ENCODE results near the gene PSMD13. TPM values are rescaled to one million over a fixed set of nuclear protein-coding genes. Genes with fewer than 3 reads are reported as not detected.

PSMD13 gene
- total RNA-seq, 1 donor, result 130 TPM

DNA sequence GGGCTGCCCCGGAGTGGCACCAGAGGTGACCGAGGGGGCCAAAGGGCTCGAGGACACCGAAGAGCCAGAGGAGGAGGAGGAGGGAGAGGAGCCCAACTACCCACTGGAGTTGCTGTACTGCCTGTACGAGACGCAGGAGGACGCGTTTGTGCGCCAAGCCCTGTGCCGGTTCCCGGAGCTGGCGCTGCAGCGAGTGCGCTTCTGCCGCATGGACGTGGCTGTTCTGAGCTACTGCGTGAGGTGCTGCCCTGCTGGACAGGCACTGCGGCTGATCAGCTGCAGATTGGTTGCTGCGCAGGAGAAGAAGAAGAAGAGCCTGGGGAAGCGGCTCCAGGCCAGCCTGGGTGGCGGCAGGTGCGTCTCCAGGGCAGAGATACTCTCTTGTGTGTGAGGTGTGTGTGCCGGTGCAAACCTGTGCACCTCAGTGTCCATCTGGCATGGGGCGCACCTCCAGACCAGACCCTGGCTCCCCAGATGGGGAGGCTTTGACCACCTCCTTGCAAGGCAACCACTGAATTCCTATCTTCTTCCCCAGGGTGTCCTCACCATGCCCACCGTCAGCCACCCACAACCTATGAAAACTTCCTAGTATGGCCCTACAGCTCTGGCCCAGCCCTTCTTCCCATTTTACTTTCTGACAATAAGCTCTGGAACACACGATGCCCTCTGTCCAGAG, 44.8 kb downstream of the PSMD13 start:
- DNase-seq (ENCODE audit: low read depth), result no peak
- no peak overlapping the region for H3K4me3 ChIP-seq (ENCODE audit: low read depth, low read length)
- TF ChIP-seq, protein P1, sequence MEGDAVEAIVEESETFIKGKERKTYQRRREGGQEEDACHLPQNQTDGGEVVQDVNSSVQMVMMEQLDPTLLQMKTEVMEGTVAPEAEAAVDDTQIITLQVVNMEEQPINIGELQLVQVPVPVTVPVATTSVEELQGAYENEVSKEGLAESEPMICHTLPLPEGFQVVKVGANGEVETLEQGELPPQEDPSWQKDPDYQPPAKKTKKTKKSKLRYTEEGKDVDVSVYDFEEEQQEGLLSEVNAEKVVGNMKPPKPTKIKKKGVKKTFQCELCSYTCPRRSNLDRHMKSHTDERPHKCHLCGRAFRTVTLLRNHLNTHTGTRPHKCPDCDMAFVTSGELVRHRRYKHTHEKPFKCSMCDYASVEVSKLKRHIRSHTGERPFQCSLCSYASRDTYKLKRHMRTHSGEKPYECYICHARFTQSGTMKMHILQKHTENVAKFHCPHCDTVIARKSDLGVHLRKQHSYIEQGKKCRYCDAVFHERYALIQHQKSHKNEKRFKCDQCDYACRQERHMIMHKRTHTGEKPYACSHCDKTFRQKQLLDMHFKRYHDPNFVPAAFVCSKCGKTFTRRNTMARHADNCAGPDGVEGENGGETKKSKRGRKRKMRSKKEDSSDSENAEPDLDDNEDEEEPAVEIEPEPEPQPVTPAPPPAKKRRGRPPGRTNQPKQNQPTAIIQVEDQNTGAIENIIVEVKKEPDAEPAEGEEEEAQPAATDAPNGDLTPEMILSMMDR (IDR thresholded peaks at IDR 0.05; ENCODE audit: insufficient read depth, low read depth, low read length), result no peak

DNA sequence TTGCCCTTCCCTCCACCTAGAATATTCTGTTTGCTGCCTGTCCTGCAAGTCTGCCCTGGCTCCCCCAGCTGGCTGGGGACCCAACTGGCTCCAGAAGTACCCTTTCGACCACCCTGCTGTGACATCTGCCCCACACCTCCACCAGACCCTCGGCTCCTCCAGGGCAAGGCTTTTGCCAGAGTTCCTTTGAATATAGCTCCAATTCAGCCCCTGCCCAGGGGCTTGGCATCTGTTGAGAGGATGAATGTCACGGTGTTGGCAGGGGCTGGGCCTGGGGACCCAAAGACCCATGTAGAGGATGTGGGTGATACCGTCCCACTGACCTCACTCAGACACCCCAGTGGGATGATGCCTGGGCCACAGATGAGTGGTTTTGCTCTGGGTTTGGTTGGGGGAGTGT, 45.4 kb downstream of the PSMD13 start:
- DNase-seq (ENCODE audit: low read depth), result no peak
- TF ChIP-seq, protein P1 (IDR thresholded peaks at IDR 0.05; ENCODE audit: insufficient read depth, low read depth, low read length), result no peak
- H3K4me3 ChIP-seq (ENCODE audit: low read depth, low read length), result no peak overlapping the region

DNA sequence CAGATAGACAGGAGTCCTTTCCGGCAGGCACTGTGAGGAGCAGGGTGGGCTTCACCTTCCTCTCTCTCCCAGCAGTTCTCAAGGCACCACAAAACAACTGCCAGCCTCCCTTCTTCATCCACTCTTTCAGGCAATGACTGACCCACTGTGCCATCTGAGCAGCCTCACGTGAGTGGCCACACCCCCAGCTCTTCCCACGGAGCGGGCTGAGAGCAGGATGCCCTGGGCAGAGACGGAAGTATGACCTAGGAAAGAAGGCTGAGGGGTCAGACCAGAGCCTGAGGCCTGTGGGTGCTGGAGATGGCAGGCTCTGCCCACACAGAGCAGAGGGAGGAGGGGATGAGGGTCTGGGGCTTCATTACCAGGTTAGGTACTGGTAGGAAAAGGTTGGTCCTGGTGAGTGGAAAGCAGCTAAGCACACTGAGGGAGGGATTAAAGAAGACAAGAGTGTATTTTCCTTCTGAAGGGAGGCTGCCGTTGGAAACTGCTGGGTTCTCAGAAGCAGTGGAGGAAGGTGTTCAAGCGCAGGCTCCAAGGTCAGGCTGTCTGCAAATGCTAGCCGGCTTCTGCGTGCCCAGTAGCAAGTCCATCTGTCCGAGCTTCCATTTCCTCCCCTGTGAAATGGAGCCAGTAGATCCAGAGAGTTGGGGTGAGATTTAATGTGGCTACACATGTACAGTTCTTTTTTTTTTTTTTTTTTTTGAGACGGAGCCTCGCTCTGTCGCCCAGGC, 46.0 kb downstream of the PSMD13 start:
- TF ChIP-seq, protein P1 (IDR thresholded peaks at IDR 0.05; ENCODE audit: insufficient read depth, low read depth, low read length), result no peak
- no peak for DNase-seq (ENCODE audit: low read depth)
- H3K4me3 ChIP-seq (ENCODE audit: low read depth, low read length), result no peak overlapping the region

DNA sequence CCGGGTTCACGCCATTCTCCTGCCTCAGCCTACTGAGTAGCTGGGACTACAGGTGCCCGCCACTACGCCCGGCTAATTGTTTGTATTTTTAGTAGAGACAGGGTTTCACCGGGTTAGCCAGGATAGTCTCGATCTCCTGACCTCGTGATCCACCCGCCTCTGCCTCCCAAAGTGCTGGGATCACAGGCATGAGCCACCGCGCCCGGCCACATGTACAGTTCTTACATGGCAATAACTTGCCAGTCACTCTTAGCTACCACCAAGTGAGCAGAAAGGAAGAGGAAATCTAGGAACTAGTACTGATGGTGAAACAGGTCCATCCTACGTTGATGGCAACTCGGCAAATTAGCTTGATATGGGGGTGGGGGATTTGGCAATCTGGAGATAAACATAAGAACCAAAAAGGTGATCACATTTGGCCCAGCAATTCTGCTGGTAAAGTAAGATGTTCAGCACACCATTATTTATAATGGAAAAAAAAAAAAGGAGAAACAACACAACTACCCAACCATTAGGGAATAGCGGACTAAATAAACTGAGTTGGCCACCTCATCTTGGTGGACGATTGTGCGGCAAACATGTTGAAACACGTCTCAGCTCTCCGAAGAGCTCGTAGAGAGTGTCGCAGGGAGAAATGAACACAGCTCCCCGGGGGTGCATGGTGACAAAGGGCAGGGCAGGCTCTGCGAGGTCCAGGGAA, 46.8 kb downstream of the PSMD13 start:
- DNase-seq (ENCODE audit: low read depth), result no peak
- TF ChIP-seq, protein P1 (IDR thresholded peaks at IDR 0.05; ENCODE audit: insufficient read depth, low read depth, low read length), result no peak
- H3K4me3 ChIP-seq (ENCODE audit: low read depth, low read length), result no peak overlapping the region

DNA sequence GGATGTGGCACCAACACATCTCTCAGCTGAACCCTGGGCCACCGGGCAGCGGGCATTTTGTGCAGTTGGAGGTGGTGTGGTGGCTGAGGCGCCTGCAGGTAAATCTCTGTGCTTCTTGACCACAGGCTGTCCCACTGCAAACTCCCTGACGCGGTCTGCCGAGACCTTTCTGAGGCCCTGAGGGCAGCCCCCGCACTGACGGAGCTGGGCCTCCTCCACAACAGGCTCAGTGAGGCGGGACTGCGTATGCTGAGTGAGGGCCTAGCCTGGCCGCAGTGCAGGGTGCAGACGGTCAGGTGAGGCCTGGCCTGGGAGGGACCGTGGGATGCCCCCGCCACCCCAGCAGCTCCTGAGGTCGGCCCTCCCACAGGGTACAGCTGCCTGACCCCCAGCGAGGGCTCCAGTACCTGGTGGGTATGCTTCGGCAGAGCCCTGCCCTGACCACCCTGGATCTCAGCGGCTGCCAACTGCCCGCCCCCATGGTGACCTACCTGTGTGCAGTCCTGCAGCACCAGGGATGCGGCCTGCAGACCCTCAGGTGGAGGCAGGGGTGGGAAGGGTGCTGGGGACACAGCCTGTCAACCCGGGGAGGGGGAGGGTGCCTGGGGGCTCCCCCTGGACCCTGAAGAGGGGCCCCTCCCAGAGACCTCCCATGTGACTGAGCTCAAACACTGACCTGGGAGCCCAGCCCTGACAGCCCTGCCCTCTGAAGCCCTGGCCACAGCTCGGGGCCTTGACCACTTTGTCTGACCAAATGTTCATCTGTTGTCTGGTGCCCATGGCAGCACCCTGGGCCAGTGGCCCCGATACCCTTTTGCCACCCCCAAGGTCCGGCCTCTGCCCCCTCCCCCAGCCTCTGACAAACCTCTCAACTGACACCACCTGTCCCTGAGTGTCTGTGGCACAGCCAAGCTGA, 47.6 kb downstream of the PSMD13 start:
- no peak overlapping the region for H3K4me3 ChIP-seq (ENCODE audit: low read depth, low read length)
- TF ChIP-seq, protein P1 (IDR thresholded peaks at IDR 0.05; ENCODE audit: insufficient read depth, low read depth, low read length), result no peak
- DNase-seq (ENCODE audit: low read depth), result no peak

Data from fibroblast of villous mesenchyme (primary cell).